BE2C (cell line): ENCODE results near the gene YPEL1.
A peak's percentile ranks its signal among the peaks of the same experiment; 100 is the strongest.

Experiments used
- DNase-seq: peaks from one replicate; pipeline ENCODE4 v3.0.0-alpha.2; 2020
- H3K27me3 ChIP-seq: fragments of 250-450 bp; sonication (Bioruptor Pico); 2 replicates; pipeline ENCODE4 v1.5.1; 2020; ENCODE audit warnings: mild to moderate bottlenecking
- H3K36me3 ChIP-seq: fragments of 250-450 bp; sonication (Bioruptor Pico); 2 replicates; pipeline ENCODE4 v1.5.1; 2020; ENCODE audit warnings: mild to moderate bottlenecking
- H3K4me1 ChIP-seq: fragments of 250-450 bp; sonication (Bioruptor Pico); 2 replicates; pipeline ENCODE4 v1.5.1; 2020
- H3K4me3 ChIP-seq: 2 replicates; pipeline ENCODE4 v1.5.1; 2011; ENCODE audit warnings: low read depth, low read length
- H3K9me3 ChIP-seq: fragments of 250-450 bp; sonication (Bioruptor Pico); 2 replicates; pipeline ENCODE4 v1.5.1; 2020
- TF ChIP-seq, protein P1 (sequence below): IDR thresholded peaks from 2 replicates; pipeline ENCODE4 v1.5.1; 2012; ENCODE audit warnings: mild to moderate bottlenecking, low read depth, low read length

Gene YPEL1

GRCh38 chr22:21674638-21675245 lies 60.9 kb downstream of the YPEL1 start:
- Histone ChIP-seq H3K9me3 (no peaks in the 10 kb centered on the region), H3K27me3 (no peaks in the 10 kb centered on the region), H3K36me3 (peaks cover 53% of the 10 kb centered on the region), H3K4me1 (no peaks in the 10 kb centered on the region), H3K4me3 (no peak overlapping the region)
- no peak for DNase-seq
- TF ChIP-seq, protein P1, sequence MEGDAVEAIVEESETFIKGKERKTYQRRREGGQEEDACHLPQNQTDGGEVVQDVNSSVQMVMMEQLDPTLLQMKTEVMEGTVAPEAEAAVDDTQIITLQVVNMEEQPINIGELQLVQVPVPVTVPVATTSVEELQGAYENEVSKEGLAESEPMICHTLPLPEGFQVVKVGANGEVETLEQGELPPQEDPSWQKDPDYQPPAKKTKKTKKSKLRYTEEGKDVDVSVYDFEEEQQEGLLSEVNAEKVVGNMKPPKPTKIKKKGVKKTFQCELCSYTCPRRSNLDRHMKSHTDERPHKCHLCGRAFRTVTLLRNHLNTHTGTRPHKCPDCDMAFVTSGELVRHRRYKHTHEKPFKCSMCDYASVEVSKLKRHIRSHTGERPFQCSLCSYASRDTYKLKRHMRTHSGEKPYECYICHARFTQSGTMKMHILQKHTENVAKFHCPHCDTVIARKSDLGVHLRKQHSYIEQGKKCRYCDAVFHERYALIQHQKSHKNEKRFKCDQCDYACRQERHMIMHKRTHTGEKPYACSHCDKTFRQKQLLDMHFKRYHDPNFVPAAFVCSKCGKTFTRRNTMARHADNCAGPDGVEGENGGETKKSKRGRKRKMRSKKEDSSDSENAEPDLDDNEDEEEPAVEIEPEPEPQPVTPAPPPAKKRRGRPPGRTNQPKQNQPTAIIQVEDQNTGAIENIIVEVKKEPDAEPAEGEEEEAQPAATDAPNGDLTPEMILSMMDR = no peak

DNA sequence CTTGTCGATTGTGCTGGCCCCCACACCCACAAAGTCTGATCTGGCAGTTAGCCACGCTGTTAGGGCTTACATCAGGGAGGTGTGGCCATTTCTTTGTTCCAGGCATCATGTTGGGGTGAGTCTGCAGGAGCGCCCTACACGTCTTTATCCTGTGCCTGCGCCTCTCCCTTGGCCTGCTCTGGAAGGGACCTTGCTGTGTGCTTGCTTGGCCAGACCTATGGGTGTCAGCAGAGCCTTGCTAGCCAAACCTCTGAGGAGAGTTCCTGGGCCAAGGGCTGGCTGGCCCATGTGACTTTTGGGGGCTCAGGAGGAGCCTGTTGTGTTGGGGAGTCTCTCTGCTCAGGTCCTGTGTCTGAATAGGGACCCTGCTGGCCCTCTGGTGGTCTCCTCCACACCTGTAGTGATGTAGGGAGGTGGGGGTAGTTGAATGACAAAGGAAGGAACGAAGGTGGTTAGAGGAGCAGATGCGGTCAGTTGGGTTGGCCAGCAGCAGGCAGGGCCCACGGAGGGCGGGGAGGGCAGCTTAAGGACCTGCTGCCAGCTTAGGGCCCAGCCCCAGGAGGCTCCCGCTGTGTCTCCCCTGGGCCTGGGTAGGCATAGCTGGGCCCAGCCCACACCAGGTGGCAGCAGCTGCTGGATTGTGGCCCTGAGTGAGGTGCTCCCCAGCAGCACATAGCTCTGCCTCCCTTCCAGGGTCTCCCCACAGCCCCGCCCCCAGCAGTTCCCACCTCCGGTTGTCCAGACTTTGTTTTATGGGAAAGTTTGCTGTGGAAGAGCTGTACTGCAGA lies 61.9 kb downstream of the YPEL1 start:
- TF ChIP-seq, protein P1 = no peak
- no peaks in the 10 kb centered on the region for H3K27me3 ChIP-seq
- no peaks in the 10 kb centered on the region for H3K9me3 ChIP-seq
- H3K4me1 ChIP-seq = no peaks in the 10 kb centered on the region
- no peak for DNase-seq
- H3K36me3 ChIP-seq = peaks cover 53% of the 10 kb centered on the region
- no peak overlapping the region for H3K4me3 ChIP-seq

DNA sequence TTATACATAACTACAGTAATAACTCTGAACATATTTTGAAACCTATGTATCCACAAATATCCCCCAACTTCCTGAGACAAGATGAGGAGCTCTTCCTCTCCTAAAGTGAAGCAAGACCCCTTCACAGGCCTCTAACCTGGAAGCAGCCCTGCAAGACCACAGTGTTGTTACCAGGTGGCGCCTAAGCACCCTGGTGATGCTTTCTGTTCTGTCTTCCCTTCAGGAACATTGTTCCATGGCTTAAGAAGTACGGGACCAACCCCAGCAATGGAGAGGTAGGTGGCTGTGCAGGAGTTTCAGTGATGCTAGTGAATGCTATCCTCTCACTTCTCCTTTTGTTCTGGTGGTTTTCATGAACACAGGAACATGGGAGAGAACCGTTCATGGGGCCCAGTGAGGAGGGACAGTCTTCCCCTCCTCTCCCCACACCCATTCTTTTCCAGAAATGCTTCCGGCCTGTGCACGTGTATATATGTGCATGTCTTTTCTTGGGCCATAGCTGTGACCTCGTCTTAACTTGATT lies 63.4 kb downstream of the YPEL1 start:
- TF ChIP-seq, protein P1 = no peak
- no peak for DNase-seq
- Histone ChIP-seq H3K9me3 (no peaks in the 10 kb centered on the region), H3K4me3 (no peak overlapping the region), H3K36me3 (peaks cover 53% of the 10 kb centered on the region), H3K4me1 (no peaks in the 10 kb centered on the region), H3K27me3 (no peaks in the 10 kb centered on the region)

DNA sequence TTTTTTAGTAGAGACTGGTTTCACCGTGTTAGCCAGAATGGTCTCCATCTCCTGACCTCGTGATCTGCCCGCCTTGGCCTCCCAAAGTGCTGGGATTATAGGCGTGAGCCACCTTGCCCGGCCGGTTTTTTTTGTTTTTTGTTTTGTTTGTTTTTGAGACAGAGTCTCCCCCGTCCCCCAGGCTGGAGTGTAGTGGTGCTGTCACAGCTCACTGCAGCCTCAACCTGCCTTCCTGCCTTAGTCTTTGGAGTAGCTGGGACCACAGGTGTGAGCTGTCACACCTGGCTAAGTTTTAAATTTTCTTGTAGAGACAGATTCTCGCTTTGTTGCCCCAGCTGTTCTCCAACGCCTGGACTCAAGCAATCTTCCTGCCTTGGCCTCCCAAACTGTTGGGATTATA lies 66.6 kb downstream of the YPEL1 start:
- no peaks in the 10 kb centered on the region for H3K9me3 ChIP-seq
- no peaks in the 10 kb centered on the region for H3K27me3 ChIP-seq
- TF ChIP-seq, protein P1 = no peak
- DNase-seq = no peak
- H3K4me1 ChIP-seq = no peaks in the 10 kb centered on the region
- H3K4me3 ChIP-seq = no peak overlapping the region
- H3K36me3 ChIP-seq = peaks cover 36% of the 10 kb centered on the region

GRCh38 chr22:21666786-21667185 lies 68.8 kb downstream of the YPEL1 start:
- Histone ChIP-seq H3K4me1 (no peaks in the 10 kb centered on the region), H3K27me3 (no peaks in the 10 kb centered on the region), H3K4me3 (peak overlapping the region; percentile 84), H3K9me3 (no peaks in the 10 kb centered on the region), H3K36me3 (peaks cover 13% of the 10 kb centered on the region)
- no peak for DNase-seq
- TF ChIP-seq, protein P1 = no peak
